GM19035 (cell line): ENCODE measurements around the gene OSBPL5.

ENCODE experiments used
- ATAC-seq: cut with Tn5 transposase; IDR thresholded peaks from one replicate; pipeline ENCODE4 v1.9.1; 2021; ENCODE audit not compliant: unreplicated experiment

The OSBPL5 gene

DNA sequence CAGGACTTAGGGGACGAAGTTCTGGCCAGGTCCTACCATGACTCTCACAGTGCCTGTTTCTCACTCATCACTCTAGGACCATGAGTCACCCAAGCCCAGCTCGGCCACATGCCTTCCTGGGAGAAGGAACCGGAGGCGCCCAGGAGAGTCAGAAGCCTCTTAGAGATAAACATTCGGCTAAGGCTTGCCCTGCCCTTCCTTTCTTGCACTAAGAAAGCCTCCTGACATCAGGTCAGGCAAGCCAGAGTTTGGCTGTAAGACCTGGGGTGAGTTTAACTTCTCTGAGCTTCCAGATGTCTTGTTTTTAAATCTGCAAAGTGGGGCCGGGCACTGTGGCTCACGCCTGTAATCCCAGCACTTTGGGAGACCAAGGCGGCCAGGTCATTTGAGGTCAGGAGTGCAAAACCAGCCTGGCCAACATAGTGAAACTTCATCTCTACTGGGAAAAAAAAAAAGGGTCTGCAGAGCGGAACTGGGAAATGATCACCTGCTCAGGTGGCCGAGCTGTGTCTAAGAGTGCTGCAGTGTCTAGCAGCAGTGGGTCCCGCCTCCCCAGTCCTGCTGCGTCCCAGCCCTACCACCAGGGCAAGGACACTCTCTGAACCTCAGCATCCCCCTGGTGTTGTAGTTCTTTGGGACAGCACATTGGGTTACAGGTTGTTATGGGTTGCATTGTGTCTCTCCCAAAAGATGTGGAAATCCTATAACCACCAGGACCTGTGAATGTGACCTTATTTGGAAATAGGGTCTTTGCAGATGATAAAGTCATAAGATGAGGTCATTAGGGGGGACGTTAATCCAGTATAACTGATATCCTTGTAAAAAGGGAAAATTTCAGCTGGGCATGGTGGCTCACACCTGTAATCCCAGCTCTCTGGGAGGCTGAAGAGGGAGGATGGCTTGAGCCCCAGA lies 106.1 kb downstream of the OSBPL5 start:
- ATAC-seq, result no peak

DNA sequence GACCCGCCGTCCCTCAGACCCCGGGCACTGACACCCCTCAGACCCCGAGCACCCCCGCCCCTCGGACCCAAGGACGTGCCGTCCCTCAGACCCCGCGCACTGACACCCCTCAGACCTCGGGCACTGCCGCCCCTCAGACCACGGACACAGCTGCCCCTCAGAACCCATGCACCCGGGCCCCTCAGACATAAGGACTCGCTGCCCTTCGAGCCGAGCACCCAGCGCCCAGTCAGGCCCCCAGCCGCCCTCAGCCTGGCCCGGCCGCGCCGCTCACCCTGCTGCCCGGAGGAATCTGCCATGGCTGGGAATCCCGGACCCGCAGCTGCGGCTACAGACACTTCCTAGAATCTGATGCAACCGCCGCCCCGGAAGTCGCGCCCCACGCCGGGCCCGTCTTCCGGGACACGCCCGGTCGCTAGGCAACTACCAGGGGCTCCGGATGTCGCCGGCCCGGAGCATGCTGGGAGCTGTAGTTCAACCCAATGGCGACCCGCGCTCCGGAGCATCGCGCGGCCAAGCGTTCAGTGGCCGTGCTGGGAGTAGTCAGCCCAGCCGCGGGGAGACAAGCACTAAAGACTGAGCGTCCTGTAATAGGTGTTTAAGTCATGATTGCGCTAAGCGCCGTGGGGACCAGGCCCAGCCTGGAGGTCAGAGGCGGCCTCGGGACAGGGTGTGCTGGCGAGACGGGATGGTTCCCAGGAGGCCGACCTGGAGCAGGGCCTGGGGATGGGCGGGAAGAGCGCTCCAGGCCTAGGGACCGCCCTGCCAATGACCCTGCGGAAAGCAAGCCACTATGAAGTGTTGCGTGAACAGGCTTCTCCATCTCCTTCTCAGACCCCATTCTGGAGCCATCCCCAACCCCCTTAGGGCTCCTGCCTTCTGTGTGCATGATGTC lies 107.8 kb downstream of the OSBPL5 start, which contains the start of gene CARS1:
TSS of gene CARS1 (minus strand) at position 355 of the 895 bp plus-strand sequence. CDS start at position 299, 56 bp downstream.
- peak; percentile 95 for ATAC-seq

DNA sequence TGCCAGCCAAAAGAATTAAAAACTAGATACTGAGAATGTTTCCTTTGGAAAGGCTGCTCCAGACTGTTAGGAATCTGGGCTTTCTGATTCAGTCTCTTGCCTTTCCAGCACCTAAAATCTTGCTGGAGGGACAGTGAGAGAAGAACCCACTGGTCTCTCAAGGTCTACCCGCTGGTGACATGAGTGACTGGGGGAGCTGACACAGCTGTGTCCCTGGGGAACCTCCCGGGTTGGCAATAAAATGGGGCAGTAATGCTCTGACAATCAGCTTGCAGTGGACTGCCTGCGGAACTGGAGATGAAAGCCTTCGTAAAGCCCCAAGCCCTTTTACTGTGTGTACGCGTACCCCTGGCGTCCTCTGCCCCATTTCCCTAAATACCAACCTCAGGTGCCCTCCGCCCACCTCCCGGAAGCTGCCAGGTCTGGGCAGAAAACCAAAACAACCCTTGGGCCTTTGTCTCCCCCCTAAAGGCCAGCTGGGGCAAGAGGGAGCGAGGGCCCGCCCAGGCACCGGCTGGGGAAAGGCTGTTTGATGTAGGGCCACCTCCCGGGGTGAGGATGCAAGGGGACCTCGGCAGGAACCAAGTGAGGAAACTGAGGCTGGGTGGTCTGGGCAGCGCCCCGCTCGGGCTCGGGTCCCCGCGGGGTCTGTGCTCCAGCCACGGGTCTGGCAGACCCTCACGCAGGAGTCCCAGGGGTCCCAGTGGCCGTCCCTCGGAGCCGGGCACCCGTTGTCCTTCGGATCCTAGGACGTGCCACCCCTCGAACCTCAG lies 108.6 kb downstream of the OSBPL5 start:
- ATAC-seq, result no peak

DNA sequence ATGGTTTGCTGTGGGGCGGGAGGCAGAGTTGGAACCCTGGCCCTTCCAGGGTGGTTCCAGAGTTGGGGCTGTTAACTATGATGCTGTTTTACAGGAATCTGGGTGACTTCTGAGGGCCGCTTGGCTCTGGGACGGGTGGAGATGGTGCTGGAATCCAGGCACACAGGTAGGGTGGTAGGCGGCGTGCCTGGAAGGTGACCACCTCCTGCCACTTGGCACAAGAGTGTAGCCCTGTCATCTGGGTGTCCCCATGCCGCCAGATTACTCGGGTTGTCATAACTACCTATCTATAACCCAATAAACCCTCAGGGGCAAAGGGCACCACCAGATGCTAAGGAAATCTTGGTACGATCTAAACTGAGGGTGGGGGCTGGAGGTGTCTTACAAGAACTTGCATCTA lies 109.2 kb downstream of the OSBPL5 start:
- no peak for ATAC-seq

DNA sequence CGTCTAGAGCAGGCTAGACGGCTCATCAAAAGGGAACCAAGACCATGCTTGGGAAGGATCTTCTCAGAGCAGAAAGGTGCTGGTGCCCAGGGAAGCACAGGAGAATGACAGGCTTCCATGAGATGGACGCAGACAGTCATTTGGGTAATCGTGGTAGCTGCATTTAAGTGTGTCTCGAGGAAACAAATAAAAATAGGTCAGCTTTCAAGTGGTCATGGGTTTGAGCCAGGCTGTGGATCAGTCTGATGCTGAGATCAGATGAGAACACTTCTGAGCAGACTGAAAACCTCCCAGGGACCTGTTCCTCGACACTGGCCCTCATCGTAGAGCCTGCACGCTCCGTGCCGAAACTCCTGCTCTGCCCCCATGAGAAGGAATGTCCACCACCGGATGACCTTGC lies 112.5 kb downstream of the OSBPL5 start:
- no peak for ATAC-seq

DNA sequence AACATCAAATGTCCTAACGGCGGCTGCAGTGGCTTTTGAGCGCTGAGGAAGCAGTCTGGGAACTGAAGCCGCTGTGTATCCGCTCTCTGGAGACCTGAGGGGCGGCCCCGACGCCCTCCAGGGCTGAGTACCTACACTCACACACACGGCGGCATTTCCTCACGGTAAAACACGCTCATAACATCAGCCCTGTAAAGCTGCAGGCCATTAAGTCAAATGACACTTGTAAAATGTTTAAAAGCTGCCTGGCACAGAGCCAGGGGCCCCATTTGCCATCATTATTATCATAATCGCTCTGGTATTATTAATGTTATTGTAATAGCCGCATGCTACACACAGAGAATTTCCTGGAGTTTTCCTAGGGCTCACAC lies 113.0 kb downstream of the OSBPL5 start:
- ATAC-seq, result no peak

DNA sequence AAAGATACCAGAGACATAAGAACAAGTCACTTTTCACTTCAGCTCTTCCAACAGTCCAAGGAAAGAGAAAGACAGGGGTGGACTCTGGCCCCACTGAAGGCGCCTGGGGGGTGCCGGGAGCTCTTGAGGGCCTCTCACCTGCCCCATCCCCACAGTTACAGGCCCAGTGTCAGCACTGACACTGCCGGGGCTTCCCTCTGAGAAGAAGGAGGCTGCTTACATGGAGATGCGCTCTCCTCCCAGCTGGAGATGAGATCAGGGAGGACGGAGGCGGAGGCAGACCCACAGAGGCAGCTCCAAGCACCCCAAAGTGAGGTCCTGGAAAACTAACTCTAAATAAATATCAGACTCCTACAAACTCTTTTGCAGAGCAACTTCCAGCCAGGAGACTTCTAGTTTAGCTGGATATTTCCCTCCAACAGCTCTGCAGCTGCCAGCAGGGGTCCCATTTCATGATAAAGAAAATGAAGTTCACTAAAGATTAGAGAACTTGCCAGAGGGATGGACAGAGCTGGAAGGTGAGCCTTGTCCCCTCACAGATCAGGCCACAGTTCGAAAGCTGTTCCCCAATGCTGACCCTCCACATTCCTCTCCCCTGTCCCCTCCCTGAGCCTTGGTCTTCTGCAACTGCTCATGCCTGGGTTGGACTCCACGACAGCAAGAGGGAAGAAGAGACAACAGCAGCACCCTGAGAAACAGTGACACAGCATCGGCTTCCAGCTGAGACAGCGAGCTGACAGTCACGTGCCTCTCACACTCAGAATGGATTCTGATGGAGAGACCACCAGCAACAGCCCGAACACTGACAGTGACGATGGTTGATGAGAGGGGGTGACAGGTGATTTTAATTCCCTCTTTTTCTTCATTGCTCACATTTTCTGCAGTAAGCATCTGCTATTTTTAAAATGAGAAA lies 113.7 kb downstream of the OSBPL5 start:
- no peak for ATAC-seq

DNA sequence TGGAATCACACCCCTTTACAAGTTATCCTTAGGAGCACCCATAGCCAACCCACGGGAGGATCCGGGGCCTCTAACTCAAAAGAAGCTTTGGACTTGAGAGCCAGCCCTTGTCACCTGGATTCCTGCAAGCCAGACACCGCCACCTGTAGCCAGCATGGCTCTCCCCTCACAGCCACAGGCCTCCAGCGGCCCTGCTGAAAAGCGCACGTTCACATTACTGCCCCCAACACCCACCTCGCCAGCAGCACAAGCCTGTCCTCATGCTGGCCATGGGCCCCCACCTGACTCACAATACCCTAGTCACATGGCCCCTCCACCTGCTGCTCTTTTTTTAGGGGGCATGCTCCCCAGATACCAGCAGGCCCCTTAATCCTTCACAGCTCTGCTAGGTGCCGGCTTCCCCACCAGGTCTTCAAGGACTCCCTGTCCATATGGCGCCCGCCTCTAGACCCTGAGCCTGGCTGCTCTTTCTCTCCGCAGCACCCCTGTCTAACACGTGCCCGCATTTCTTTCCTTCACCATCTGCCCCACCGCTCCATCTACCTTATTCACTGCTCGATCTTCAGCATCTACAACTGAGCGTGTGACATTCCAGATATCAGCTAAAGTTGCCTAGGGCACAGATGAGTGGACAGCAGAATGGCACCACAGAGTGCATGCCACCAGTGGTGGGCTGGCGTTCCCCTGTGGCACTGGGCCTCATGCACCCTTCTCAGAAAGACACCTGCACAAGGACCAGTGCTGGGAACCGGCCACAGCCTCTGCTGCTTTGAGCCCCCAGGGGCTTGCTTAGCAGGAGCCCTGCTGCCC lies 114.5 kb downstream of the OSBPL5 start:
- ATAC-seq, result no peak

DNA sequence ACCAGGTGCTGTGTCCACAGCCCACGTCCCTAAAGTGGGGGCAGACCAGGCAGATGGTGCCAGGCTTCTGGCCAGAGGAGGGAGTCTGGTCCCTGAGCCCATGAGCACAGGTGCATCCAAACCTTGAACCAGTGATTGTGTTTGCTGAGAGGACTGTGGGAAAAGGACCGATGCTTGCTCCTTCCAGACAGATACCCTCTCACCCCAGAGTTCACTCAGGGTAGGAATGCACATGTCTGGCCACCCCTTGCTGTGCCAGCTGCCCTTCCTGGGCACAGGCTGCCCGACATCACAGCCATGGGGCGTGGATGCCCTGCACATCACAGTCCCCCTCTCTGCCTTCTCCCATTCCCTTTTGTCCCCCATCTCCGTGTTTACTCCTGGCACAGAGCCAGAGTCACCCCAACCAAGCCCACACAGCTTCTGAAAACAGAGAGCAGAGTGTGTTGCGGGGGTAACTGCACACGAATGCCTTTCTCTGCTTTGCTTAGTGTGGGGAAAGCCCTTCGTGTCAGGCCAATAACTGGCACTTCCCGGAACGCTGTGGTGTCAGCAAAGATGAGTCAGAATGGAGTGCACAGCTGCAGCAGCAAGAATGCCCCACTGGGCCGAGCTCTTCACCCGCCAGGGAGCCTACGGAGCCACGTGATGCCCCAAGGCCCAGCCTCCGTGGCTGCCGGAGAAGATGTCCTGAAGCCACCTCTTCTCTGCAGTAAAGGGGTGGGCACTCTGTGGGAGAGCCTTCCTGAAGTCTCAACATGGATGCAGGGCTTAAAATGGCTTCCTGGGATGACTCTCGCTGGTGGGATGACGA lies 115.5 kb downstream of the OSBPL5 start:
- ATAC-seq, result peak; percentile 93

DNA sequence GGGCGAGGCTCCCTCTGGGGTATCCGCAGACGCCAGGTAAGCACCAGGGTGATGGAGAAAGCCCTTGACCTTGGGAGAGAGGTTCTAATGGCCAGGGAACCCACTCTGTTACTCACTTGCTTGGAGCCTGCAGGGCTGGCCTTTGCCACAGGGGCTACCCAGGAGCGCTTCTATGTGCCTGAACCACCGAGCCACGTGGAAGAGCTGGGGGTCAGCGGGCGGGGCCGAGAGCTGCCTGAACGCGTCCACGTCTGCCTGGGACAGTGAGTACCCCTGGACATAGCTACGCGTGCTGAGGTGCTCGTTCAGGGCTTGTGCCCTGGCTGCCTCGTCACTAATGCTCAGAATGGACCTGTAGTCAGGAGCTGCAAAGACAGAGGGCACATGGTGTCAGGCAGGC lies 117.5 kb downstream of the OSBPL5 start:
- ATAC-seq, result no peak

DNA sequence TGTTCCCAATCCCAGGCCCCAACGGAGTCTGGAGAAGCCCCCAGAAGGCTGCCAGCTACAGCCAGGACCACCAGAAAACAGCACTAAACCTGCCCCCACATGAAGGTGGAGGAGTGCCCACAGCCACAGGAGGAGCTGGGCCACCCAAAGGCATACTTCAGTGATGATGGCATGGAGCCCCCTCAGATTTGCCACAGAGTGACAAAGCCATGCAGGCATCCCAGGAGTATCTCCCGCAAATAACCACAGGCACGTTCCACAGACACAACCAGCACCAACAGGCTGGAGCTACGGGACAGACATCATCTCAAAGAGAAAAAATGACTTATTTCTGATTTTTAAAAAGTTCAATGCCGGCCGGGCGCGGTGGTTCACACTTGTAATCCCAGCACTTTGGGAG lies 118.5 kb downstream of the OSBPL5 start:
- ATAC-seq, result no peak

DNA sequence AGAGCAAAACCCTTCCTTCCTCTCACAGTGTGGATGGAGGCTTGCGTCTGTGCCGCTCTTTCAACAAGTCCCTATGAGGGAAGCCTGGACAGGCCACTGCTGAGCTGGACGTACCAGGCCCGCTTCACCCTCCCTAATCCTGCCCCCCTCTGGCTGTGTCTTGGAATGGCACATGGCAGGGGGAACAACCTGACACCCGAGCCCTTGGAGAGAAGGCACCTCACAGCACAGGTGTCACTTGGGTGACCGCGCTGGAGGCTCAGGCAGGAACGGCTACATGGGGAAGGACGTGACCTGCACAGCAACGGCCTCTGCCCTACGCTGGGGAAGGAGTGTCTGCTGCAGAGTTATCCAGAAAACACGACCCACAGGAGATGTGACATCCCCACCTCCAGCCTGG lies 118.9 kb downstream of the OSBPL5 start:
- no peak for ATAC-seq

DNA sequence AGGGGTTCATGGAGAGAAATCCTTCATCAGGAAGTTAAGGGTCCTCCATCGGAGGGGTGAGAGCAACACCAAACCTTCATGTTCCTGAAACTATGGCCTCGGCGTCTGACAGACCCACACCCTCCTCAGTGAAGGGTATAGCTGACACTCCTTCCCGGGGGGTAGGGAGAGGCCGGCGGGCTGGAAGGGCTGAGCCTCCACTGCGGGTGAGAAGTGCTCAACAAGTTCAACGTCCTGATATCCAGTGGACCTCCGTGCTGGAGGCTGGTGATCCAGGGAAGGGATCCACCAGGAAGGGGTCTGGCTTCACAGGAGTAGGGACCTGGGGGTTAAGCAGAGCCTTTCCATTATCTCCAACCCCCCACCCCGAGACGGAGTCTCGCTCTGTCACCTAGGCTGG lies 120.2 kb downstream of the OSBPL5 start:
- ATAC-seq, result no peak

DNA sequence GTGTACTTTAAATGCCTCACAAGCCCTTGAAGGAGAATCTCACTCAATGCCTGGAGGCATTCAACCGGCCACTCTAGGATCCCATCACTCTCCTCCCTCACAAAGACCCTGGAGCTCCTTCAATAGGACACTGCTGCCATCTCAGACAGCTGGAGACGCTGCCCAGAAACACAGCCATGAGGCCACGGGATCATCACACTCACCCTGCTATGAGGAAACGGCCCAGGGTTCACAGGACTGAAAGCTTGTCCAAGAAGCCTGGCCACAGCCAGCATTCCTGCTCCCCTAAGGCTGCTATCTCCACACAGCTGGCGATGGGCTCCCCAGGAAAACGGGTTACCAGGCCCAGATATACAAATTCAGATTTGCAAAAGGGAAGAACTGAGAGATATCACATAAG lies 121.1 kb downstream of the OSBPL5 start:
- ATAC-seq, result no peak

DNA sequence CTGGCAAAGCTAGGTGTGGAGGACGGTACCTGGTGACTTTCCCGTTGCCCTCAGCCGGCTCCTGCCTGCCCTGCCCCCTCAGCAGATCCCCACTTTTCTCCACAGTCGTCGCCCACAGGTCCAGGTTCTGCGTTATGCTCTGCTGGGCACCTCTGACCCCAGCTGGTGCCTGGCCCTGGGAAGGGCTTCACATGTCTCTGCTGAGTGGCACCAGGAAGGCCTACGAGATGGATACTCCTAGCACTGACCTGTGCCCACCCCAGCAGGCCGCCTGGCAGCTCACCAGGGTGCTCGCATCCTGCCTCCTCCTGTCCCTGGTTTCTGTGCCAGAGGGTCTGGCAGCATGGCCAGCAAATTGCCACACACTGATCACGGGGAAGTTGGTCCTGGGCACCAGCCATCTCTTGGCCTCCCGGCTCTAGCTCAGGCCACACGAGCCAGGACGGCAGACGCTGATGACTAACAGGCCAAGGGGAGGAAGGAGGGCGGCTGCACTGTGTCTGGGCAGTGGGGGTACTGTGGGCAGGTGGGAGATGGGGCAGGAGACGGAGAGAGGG lies 121.7 kb downstream of the OSBPL5 start:
- no peak for ATAC-seq

DNA sequence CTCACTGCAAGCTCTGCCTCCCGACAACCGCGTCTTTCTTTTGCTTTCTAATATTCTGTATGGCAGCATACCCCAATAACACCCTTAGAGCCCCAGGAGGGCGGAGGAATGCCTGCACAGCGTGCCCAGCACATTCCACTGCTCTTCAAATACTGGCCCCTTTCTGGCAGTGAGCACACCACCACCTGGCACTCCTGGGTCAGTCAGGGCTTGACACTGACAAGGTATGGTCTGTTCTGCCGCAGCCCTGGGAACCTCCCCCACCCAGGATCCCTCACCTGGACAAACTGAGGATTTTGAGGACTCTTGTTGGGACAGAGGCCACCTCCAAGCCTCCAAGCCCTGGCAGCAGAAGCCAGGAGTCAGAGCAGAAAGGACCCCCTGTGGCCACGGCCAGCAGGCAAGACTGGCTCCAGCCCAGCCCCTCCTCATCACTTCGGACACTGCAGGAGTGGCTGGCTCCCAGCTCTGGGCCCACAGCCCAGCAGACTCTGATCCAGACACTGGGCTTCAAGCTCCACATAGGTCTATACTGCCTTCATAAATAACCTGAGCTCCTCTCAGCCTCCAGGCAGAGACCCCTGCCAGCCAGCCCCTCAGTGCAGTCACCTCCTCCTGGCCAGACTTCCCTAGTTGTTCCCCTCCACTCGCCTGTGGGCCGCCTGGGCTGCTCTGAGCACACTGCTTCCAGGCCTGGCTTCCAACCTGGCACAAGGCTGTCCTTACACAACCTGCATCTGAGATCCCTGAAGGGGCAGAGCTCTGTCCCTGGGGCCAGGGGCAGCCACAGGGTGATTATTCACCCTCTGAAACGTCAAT lies 122.4 kb downstream of the OSBPL5 start:
- no peak for ATAC-seq

DNA sequence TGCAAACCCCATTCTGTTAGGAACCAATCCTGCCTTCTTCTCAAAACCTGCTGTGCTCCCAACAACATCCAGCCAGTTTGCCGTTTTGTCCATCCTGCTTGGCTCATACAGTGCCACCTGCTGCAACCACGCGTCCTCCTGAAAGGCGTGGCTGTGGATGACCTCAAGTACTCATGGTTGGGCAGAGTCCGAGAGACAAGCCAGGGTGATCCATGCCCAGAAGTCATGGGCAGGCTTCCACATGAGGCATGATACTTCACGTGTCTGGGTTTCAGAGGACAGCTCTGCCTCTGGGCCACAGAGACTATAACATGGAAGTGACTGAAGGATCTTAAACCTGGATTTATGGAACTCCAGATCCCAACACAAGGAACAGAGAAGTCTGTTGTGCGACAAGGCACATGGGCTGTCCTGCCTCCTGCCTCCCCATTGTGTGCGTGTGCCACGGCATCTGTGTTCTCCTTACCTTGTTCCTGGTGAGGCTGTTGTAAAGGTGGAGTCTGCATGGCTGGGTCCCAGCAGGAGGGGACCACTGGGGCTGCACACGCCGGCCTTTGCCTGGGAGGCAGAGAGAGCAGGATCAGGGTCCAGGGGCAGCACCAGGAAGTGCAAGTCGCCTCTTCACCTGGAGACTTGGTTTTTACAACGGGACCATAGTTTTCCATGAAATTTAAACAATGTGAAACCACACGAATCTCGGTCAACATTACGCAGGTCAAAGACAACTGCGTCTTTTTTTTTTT lies 123.2 kb downstream of the OSBPL5 start:
- no peak for ATAC-seq
